Measurements from ENCODE around the gene MAMSTR. TPM values are rescaled to one million over a fixed set of nuclear protein-coding genes. Genes with fewer than 3 reads are reported as not detected.
"Not testable (repeated sequence)": the region's sequence is repeated elsewhere in the genome, so short reads cannot be mapped to it uniquely, and the experiment has no call there.

Gene MAMSTR
- total RNA-seq, 4 donors from 2014 or later, result 0.26 to 24.2 (median 3.0) TPM; not detected in 1

- no peaks in the 10 kb centered on the region for H3K9me3 ChIP-seq
- no peak overlapping the region for H3K27ac ChIP-seq
- no peaks in the 10 kb centered on the region for H3K27me3 ChIP-seq
- TF ChIP-seq CTCF (IDR thresholded peaks at IDR 0.05) (no peak), POLR2A (IDR thresholded peaks at IDR 0.05) (no peak)
- DNase-seq, result no peak
- H3K4me3 ChIP-seq, result no peak overlapping the region
- intact Hi-C loops (cut with DNase I; ENCODE audit: low total_unique reads), result no loop called here
- H3K4me1 ChIP-seq, result no peaks in the 10 kb centered on the region
- H3K36me3 ChIP-seq, result no peaks in the 10 kb centered on the region
These were observed 33.9 kb downstream of the MAMSTR start for GRCh38 chr19:48685583-48685982.

GRCh38 chr19:48683349-48683748, 36.2 kb downstream of the MAMSTR start:
- intact Hi-C loops (cut with DNase I; ENCODE audit: low total_unique reads), result no loop called here
- peak; percentile 46 to 57 for DNase-seq
- Histone ChIP-seq H3K27ac (no peak overlapping the region), H3K27me3 (no peaks in the 10 kb centered on the region), H3K9me3 (no peaks in the 10 kb centered on the region), H3K4me1 (no peaks in the 10 kb centered on the region), H3K4me3 (no peak overlapping the region), H3K36me3 (no peaks in the 10 kb centered on the region)
- TF ChIP-seq POLR2A (IDR thresholded peaks at IDR 0.05), result no peak
- TF ChIP-seq CTCF (IDR thresholded peaks at IDR 0.05), result no peak

- Histone ChIP-seq H3K27ac (no peak overlapping the region), H3K4me3 (no peak overlapping the region), H3K9me3 (no peaks in the 10 kb centered on the region), H3K36me3 (no peaks in the 10 kb centered on the region), H3K4me1 (no peaks in the 10 kb centered on the region), H3K27me3 (no peaks in the 10 kb centered on the region)
- TF ChIP-seq POLR2A (IDR thresholded peaks at IDR 0.05) (no peak), CTCF (IDR thresholded peaks at IDR 0.05) (no peak)
- intact Hi-C loops (cut with DNase I; ENCODE audit: low total_unique reads), result no loop called here
- DNase-seq, result no peak
These were observed 38.4 kb downstream of the MAMSTR start for GRCh38 chr19:48681127-48681470.

- no peaks in the 10 kb centered on the region for H3K4me1 ChIP-seq
- TF ChIP-seq CTCF (IDR thresholded peaks at IDR 0.05) (no peak), POLR2A (IDR thresholded peaks at IDR 0.05) (no peak)
- H3K9me3 ChIP-seq, result no peaks in the 10 kb centered on the region
- H3K27ac ChIP-seq, result no peak overlapping the region
- no peaks in the 10 kb centered on the region for H3K27me3 ChIP-seq
- H3K4me3 ChIP-seq, result no peak overlapping the region
- no peak for DNase-seq
- intact Hi-C loops (cut with DNase I; ENCODE audit: low total_unique reads), result no loop called here
- H3K36me3 ChIP-seq, result no peaks in the 10 kb centered on the region
These were observed 38.9 kb downstream of the MAMSTR start for GRCh38 chr19:48680436-48681126.

GRCh38 chr19:48680006-48680405, 39.5 kb downstream of the MAMSTR start:
- H3K27ac ChIP-seq; H3K4me3 ChIP-seq; H3K9me3 ChIP-seq; intact Hi-C loops (cut with DNase I; ENCODE audit: low total_unique reads); H3K36me3 ChIP-seq; H3K27me3 ChIP-seq; H3K4me1 ChIP-seq; DNase-seq: not testable (repeated sequence)

GRCh38 chr19:48678201-48678600, 41.3 kb downstream of the MAMSTR start:
- DNase-seq, result no peak
- intact Hi-C loops (cut with DNase I; ENCODE audit: low total_unique reads), result no loop called here
- Histone ChIP-seq H3K27ac (no peak overlapping the region), H3K4me3 (no peak overlapping the region), H3K27me3 (no peaks in the 10 kb centered on the region), H3K36me3 (no peaks in the 10 kb centered on the region), H3K4me1 (no peaks in the 10 kb centered on the region), H3K9me3 (no peaks in the 10 kb centered on the region)
- no peak for TF ChIP-seq POLR2A (IDR thresholded peaks at IDR 0.05)
- TF ChIP-seq CTCF (IDR thresholded peaks at IDR 0.05), result no peak

Measured in uterus (tissue), 4 donors.